HG03159 (cell line): ENCODE data around the gene ANKRD53.
"Not testable (repeated sequence)": the region's sequence is repeated elsewhere in the genome, so short reads cannot be mapped to it uniquely, and the experiment has no call there.

ENCODE experiments used
- ATAC-seq: cut with Tn5 transposase; IDR thresholded peaks from one replicate; pipeline ENCODE4 v1.9.1; 2021; ENCODE audit warnings: mild to moderate bottlenecking, moderate library complexity; ENCODE audit not compliant: unreplicated experiment

The ANKRD53 gene

DNA sequence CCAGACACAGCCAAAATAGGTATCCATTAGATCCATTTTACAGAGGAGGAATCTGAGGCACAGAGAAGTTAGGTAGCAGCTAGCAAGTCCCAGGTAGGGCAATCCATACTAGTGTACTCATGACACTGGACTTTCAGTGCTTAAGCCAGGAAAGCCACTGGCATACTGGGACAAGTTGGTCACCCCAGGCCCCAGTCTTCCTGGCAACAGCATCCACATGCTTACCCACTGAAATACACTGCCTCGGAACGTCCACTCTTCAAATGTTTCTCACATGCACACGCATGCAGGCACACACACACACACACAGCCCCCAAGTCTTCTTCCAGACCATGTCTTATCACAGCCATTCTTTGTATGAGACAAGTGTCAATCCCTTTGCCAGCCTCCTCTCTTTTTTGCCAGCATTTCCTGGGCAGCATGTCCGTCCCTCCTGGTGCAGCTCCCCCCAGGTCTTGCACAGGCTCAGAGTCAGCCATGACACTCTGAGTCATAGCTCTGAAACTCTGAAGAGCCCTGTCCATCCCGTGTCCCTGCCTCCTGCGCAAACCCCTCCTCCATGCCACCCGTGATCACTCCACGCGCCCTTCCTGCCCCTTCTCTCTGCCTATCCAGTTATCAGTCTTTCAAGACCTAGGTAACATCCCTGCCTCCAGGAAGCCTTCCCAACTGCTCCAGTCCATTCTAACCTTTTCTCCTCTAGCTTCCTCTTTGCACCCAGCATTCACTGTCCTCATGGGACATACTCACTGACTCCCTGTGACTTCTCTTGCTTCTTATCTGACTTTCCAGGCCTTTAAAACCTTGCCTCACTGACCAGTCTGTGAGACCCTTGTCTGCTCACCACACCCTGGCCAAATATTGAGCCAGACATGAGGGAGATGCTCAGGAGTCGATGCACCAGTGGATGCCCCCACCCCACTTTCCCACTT, 27.1 kb downstream of the ANKRD53 start:
- ATAC-seq = no peak

DNA sequence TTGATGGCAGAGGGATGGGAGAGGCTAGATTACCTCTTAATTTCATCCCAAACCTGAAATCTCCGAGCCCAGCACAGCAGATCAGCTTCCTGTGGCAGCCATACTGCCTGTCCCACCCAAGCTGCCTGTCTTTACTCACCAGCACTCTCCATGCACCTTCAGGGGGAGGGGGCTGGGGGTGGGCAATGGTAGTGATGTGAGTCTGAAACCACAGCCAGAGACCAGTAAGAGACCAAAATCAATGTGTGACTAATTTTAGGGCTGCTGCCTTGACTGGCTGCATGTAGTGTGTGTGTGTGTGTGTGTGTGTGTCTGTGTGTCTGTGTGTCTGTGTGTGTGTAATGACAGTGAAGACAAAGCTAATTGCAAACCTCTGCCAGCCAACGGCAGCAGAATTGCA, 27.9 kb downstream of the ANKRD53 start:
- no peak for ATAC-seq

DNA sequence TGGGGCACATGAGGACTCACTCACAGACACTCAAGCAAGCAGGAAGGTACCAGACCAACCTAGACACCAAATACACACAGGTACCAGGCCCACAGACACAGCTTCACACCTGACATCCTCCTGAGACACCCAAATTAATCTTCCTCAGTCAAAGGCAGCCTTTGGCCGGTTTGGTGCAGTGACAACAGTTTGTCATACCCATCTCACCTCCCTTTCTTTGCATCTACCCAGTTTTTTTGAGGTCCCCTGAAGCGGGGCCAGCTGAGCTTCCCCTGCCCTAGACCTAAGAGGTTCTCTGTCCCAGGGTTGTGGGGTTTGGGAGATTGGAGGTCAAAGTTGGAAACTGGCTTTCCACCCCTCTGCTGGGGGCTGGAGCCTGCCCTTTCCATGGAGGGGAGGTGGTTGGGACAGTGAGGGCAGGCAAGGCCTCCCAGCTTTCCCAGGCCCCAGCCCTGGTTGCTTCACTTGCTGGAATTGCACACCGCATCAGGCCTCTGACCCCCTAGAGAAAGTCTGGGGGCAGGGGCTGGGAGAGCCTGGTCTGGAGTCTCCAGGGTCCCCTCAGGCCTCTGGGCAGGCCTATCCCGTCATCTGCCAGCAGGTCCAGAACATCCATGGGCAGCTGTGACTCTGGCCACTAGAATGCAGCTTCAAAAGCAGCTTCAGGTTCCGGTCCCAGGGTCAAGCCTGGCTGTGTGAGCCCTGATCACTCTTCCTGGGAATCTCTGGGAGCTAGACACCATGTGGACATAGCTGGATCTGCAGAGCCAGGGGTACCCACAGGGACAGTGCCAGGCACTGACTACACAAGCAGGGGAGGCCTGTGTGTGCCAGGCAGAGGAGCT, 28.7 kb downstream of the ANKRD53 start:
- no peak for ATAC-seq

DNA sequence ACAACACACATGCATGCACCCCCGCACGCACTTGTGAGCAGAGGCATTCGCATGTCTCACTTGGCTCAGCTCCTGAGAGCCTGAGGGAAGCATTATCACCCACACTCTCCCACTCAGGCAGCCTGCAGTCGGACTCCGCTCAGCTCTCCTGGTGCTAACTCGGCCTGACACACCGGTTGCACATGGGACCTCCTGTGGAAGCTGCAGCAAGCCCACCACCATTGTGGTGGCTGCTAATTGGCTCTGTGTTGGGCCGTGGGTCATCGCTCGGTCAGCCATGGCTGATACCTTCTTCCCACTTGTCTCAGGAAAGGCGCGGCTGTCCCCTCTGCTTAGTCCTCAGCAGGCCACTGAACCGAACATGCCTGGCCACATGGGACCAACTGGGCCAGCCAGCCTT, 29.9 kb downstream of the ANKRD53 start:
- no peak for ATAC-seq

DNA sequence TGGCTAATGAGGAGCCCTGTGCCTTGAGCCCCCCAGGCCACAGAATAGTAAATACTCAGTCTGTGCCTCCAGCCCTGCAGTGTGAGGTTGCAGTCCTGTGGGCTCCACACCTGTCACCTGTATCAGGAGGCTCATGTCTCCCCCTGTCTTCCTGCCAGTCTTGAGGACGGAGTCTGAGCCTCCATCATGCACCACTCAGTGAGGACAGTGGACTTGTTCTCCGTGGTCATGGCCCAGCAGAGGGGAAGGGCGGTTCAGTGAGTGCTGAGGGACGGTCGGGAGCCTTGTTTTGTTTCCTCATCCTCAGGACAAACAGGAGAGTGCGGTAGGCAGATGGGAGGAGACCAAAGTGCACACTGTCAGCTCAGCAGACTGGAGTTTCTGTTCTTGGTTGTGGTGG, 33.4 kb downstream of the ANKRD53 start:
- ATAC-seq = not testable (repeated sequence)

DNA sequence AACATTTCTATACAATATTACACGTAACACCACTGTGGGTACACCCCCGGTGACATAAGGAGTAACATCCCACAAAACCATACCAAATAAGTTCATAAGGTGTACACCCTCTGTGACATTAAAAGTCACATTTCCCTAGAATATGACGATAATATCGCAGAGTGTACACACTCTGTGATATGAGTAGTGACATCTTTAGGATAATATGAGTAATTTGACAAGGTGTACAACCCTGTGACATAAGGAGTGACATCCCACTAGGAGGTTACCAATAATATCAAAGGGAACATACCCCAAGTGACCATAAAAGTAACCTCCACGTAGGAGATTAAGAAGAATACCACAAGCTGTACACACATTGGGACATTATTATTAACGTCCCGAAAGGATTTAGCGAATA, 40.2 kb downstream of the ANKRD53 start:
- ATAC-seq = no peak

DNA sequence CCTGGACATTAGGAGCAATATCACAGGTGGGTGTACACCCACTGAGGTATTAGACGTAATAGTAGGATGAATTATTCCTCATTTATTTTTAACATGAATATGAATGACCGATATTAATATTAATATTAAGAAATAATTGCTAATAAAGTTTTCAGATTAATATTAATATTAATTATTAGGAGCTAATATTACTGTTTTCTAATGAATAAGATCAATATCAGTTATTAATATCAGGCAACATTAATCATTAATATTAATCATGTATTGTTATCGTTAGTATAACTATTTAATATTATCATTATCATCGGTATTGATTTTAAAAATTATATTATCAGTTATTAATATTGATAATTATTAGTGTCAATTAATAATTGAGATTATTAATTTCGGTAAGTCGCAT, 41.6 kb downstream of the ANKRD53 start:
- not testable (repeated sequence) for ATAC-seq

DNA sequence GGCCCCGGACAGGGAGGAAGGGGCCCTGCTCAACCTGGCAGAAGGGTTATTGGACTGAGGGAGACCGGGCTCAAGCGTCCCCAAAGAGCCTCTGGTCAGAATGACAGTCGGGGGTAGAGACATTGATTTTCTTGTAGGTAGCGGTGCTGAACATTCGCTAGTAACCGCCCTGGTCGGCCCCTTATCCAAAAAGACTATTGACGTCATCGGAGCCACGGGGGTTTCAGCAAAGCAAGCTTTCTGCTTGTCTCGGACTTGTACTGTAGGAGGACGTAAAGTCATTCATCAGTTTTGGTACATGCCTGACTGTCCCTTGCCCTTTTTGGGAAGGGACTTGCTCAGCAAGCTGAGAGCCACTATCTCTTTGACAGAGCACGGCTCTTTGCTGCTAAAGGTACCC, 43.0 kb downstream of the ANKRD53 start:
- not testable (repeated sequence) for ATAC-seq

DNA sequence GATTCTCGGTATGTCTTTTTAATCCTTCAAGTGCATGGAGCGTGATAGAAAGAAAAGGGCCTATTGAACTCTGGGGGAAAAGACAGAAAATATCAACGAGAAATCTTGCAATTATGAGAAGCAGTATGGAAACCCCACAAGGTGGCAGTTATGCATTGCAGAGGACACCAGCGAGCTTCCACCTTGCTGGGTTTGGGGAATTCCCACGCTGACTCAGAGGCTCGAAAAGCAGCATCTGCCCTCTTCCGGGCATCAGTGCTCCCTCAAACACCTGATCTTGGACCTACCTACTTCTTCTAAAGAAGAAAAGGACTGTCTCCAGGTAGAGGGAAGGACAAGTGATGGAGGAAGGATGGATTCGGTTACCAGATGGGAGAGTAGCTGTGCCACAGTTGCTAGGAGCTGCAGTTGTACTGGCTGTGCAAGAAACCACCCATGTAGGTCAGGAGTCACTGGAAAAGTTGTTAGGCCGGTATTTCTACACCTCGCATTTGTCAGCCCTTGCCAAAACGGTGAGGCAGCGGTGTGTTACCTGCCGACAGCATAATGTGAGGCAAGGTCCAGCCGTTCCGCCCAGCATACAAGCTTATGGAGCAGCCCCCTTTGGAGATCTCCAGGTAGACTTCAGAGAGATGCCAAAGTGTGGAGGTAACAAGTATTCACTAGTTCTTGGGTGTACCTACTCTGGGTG, 45.3 kb downstream of the ANKRD53 start:
- ATAC-seq = not testable (repeated sequence)
